H1 (cell line): ENCODE results near the gene KRTAP10-12.

ENCODE experiments used
- CTCF ChIP-seq, 3 experiments: IDR thresholded peaks; 1 replicate in 2 of 3; 2 replicates in 1 of 3; pipeline versions ENCODE4 v1.5.1 to v1.6.1; 2011; ENCODE audit warnings: low read length in 3 of 3, mild to moderate bottlenecking in 3 of 3, inconsistent platforms in 2 of 3, low read depth in 1 of 3, moderate library complexity in 1 of 3; ENCODE audit not compliant: insufficient read depth in 1 of 3; ENCODE audit errors: control extremely low read depth in 1 of 3
- EP300 ChIP-seq, 2 experiments: IDR thresholded peaks; 1 replicate in 1 of 2; 2 replicates in 1 of 2; pipeline ENCODE4 v1.6.1; 2011 to 2012; ENCODE audit warnings: low read depth in 2 of 2, low read length in 2 of 2, mild to moderate bottlenecking in 2 of 2, borderline replicate concordance in 1 of 2, inconsistent platforms in 1 of 2, moderate library complexity in 1 of 2
- JUN ChIP-seq: IDR thresholded peaks from 2 replicates; pipeline ENCODE4 v1.6.1; 2011; ENCODE audit warnings: low read depth, mild to moderate bottlenecking, improper control_type of control experiment, low read length
- MAFK ChIP-seq: IDR thresholded peaks from 2 replicates; pipeline ENCODE4 v1.6.1; 2012; ENCODE audit warnings: low read depth, mild to moderate bottlenecking, improper control_type of control experiment, low read length
- POLR2A ChIP-seq, 2 experiments: IDR thresholded peaks; 1 replicate in 1 of 2; 2 replicates in 1 of 2; pipeline ENCODE4 v1.6.1; 2011; ENCODE audit warnings: low read depth in 2 of 2, low read length in 2 of 2, mild to moderate bottlenecking in 2 of 2; ENCODE audit errors: control extremely low read depth in 1 of 2
- POLR2AphosphoS5 ChIP-seq: IDR thresholded peaks from 2 replicates; pipeline ENCODE4 v1.6.1; 2011; ENCODE audit warnings: low read depth, low read length
- SP1 ChIP-seq: IDR thresholded peaks from 2 replicates; pipeline ENCODE4 v1.6.1; 2011; ENCODE audit warnings: low read depth, low read length
- TAF1 ChIP-seq: IDR thresholded peaks from 2 replicates; pipeline ENCODE4 v1.6.1; 2011; ENCODE audit warnings: mild to moderate bottlenecking, low read depth, low read length
- TF ChIP-seq, protein P1 (sequence below): IDR thresholded peaks from 2 replicates; pipeline ENCODE4 v1.6.1; 2011; ENCODE audit warnings: low read depth, mild to moderate bottlenecking, low read length; ENCODE audit not compliant: insufficient read depth

GRCh38 chr21:44658541-44658910 is 38.4 kb upstream of the KRTAP10-12 start:
- TF ChIP-seq CTCF (IDR thresholded peaks at IDR 0.05; ENCODE audit: control extremely low read depth in 1 of 3, insufficient read depth in 1 of 3, low read depth in 1 of 3, low read length in 3 of 3) (no peak), POLR2A (IDR thresholded peaks at IDR 0.05; ENCODE audit: control extremely low read depth in 1 of 2, low read depth in 2 of 2, low read length in 2 of 2) (no peak), EP300 (IDR thresholded peaks at IDR 0.05; ENCODE audit: borderline replicate concordance in 1 of 2, low read depth in 2 of 2, low read length in 2 of 2) (no peak), MAFK (no peak), JUN (no peak), TAF1 (no peak), SP1 (no peak), POLR2AphosphoS5 (no peak)
- TF ChIP-seq, protein P1, sequence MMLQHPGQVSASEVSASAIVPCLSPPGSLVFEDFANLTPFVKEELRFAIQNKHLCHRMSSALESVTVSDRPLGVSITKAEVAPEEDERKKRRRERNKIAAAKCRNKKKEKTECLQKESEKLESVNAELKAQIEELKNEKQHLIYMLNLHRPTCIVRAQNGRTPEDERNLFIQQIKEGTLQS: no peak
